ENCODE measurements around the gene EPHB2.

GRCh38 chr1:22827666-22828483, 117.2 kb downstream of the EPHB2 start:
- no peak for TF ChIP-seq JUNB (IDR thresholded peaks at IDR 0.05)
- TF ChIP-seq RCOR1 (IDR thresholded peaks at IDR 0.05; ENCODE audit: low read depth, low read length) = no peak
- no peak for TF ChIP-seq POLR2A (IDR thresholded peaks at IDR 0.05; ENCODE audit: low read length)
- no peak for TF ChIP-seq CTCF (IDR thresholded peaks at IDR 0.05)
